Type B pancreatic cell (in vitro differentiated cells): ENCODE measurements around the gene SLC16A12. TPM values are rescaled to one million over a fixed set of nuclear protein-coding genes. Genes with fewer than 3 reads are reported as not detected.

Experiments used
- DNase-seq: peaks from one replicate; pipeline ENCODE4 v3.0.0; 2021; ENCODE audit warnings: mixed read lengths; ENCODE audit not compliant: unreplicated experiment; ENCODE audit errors: extremely low spot score
- H3K27ac Mint-ChIP-seq: 2 replicates; pipeline ENCODE4 v1.8.0; 2021; ENCODE audit warnings: mild to moderate bottlenecking, mixed read lengths
- H3K27me3 Mint-ChIP-seq: 2 replicates; pipeline ENCODE4 v1.8.0; 2021; ENCODE audit warnings: mixed read lengths
- H3K36me3 Mint-ChIP-seq: 2 replicates; pipeline ENCODE4 v1.8.0; 2021; ENCODE audit warnings: mixed read lengths
- H3K4me1 Mint-ChIP-seq: one replicate; pipeline ENCODE4 v1.8.0; 2021; ENCODE audit warnings: mixed read lengths; ENCODE audit not compliant: unreplicated experiment
- H3K4me3 Mint-ChIP-seq: 2 replicates; pipeline ENCODE4 v1.8.0; 2021; ENCODE audit warnings: mild to moderate bottlenecking, mixed read lengths
- H3K9me3 Mint-ChIP-seq: 2 replicates; pipeline ENCODE4 v1.8.0; 2021; ENCODE audit warnings: mixed read lengths
- CTCF ChIP-seq: fragments of 200-600 bp; sonication (generic); conservative IDR thresholded peaks from 2 replicates; pipeline ENCODE4 v1.5.0; 2021; ENCODE audit warnings: antibody characterized with exemption, mild to moderate bottlenecking
- total RNA-seq: library from RNA; stranded (reverse); gene quantifications from 2 replicates; pipeline ENCODE4 v1.2.1, GENCODE V29; 2021; ENCODE audit warnings: low replicate concordance

Gene SLC16A12
- total RNA-seq, 1 donor from 2014 or later = 3.7 TPM

- Mint-ChIP-seq H3K9me3 (no peaks in the 10 kb centered on the region), H3K36me3 (no peaks in the 10 kb centered on the region), H3K4me3 (no peak overlapping the region), H3K27ac (no peak overlapping the region), H3K4me1 (peaks cover 9% of the 10 kb centered on the region), H3K27me3 (peaks cover 2% of the 10 kb centered on the region)
- TF ChIP-seq CTCF = no peak
- DNase-seq = no peak
Observed at GRCh38 chr10:89565180-89565579, 29.8 kb upstream of the SLC16A12 start.

- Mint-ChIP-seq H3K9me3 (no peaks in the 10 kb centered on the region), H3K27ac (no peak overlapping the region), H3K36me3 (no peaks in the 10 kb centered on the region), H3K27me3 (peaks cover 2% of the 10 kb centered on the region), H3K4me1 (peaks cover 9% of the 10 kb centered on the region), H3K4me3 (no peak overlapping the region)
- DNase-seq = no peak
- peak; percentile 94 for TF ChIP-seq CTCF
Observed at GRCh38 chr10:89563861-89564478, 28.6 kb upstream of the SLC16A12 start.

- Mint-ChIP-seq H3K4me3 (no peak overlapping the region), H3K36me3 (no peaks in the 10 kb centered on the region), H3K4me1 (peaks cover 9% of the 10 kb centered on the region), H3K9me3 (no peaks in the 10 kb centered on the region), H3K27me3 (peaks cover 2% of the 10 kb centered on the region), H3K27ac (no peak overlapping the region)
- no peak for TF ChIP-seq CTCF
- DNase-seq = no peak
Observed at GRCh38 chr10:89563311-89563710, 27.9 kb upstream of the SLC16A12 start.

GRCh38 chr10:89556600-89556999 lies 21.2 kb upstream of the SLC16A12 start:
- no peak overlapping the region for H3K27ac Mint-ChIP-seq
- no peaks in the 10 kb centered on the region for H3K27me3 Mint-ChIP-seq

GRCh38 chr10:89555688-89556445 lies 20.5 kb upstream of the SLC16A12 start:
- Mint-ChIP-seq H3K9me3 (no peaks in the 10 kb centered on the region), H3K27me3 (no peaks in the 10 kb centered on the region), H3K4me1 (peaks cover 6% of the 10 kb centered on the region), H3K4me3 (no peak overlapping the region), H3K27ac (no peak overlapping the region), H3K36me3 (no peaks in the 10 kb centered on the region)
- peak; percentile 14 for TF ChIP-seq CTCF
- no peak for DNase-seq

More at GRCh38 chr10:89556600-89556999, 21.2 kb upstream of the SLC16A12 start:
- no peak for DNase-seq
- H3K4me1 Mint-ChIP-seq = peaks cover 6% of the 10 kb centered on the region
- no peaks in the 10 kb centered on the region for H3K9me3 Mint-ChIP-seq
- TF ChIP-seq CTCF = no peak
- H3K4me3 Mint-ChIP-seq = no peak overlapping the region
- H3K36me3 Mint-ChIP-seq = no peaks in the 10 kb centered on the region
